H1 (cell line): ENCODE measurements around the gene YTHDC2. TPM values are rescaled to one million over a fixed set of nuclear protein-coding genes. Genes with fewer than 3 reads are reported as not detected.

Experiments
- CTCF ChIA-PET: fragments of 300-600 bp; sonication (Branson Sonifier 250); formaldehyde crosslinking; loops from one replicate; lab custom pipeline; 2021; ENCODE audit not compliant: partially characterized antibody; lab: Charles Lee
- POLR2A ChIA-PET: fragments of 300-600 bp; sonication (Branson Sonifier 250); formaldehyde crosslinking; loops from one replicate; lab custom pipeline; 2021; ENCODE audit warnings: inconsistent platforms; ENCODE audit not compliant: partially characterized antibody; lab: Charles Lee
- DNase-seq, 2 experiments: peaks; one replicate each; pipeline versions ENCODE4 v3.0.0 to v3.0.0-alpha.2; 2010 to 2022; ENCODE audit warnings: low spot score in 2 of 2, low read depth in 1 of 2, mixed read lengths in 1 of 2
- FAIRE-seq: peaks from 2 replicates; lab custom pipeline; 2011; peaks lifted over from hg19 to GRCh38; lab: Jason Lieb, UNC
- H2AFZ ChIP-seq: 2 replicates; pipeline ENCODE4 v1.8.1; 2012; ENCODE audit warnings: low read length, inconsistent platforms
- H2AK5ac ChIP-seq: 2 replicates; pipeline ENCODE4 v1.6.1; 2013; ENCODE audit warnings: low read depth, low read length
- H2BK120ac ChIP-seq: replicated peaks from 2 replicates; pipeline ENCODE3; 2013; ENCODE audit warnings: low read depth, low read length, inconsistent platforms
- H2BK12ac ChIP-seq: 2 replicates; pipeline ENCODE4 v1.6.1; 2013; ENCODE audit warnings: low read depth, low read length
- H2BK15ac ChIP-seq: 2 replicates; pipeline ENCODE4 v1.6.1; 2013; ENCODE audit warnings: low read length
- H2BK20ac ChIP-seq: 2 replicates; pipeline ENCODE4 v1.6.1; 2013; ENCODE audit warnings: low read length
- H2BK5ac ChIP-seq: 2 replicates; pipeline ENCODE4 v1.6.1; 2013; ENCODE audit warnings: low read depth, low read length
- H3K14ac ChIP-seq: 2 replicates; pipeline ENCODE4 v1.6.1; 2013; ENCODE audit warnings: inconsistent platforms; ENCODE audit not compliant: insufficient read length
- H3K18ac ChIP-seq: 2 replicates; pipeline ENCODE4 v1.6.1; 2013; ENCODE audit warnings: low read length; ENCODE audit errors: extremely low read depth
- H3K23ac ChIP-seq: 2 replicates; pipeline ENCODE4 v1.6.1; 2013; ENCODE audit warnings: inconsistent platforms; ENCODE audit not compliant: insufficient read length
- H3K23me2 ChIP-seq: 2 replicates; pipeline ENCODE4 v1.6.1; 2013; ENCODE audit warnings: low read depth, low read length
- H3K27ac ChIP-seq: 2 replicates; pipeline ENCODE4 v1.6.1; 2011; ENCODE audit warnings: low read depth, low read length, inconsistent platforms
- H3K27me3 ChIP-seq, 4 experiments: replicated peaks in 1 of 4; 1 replicate in 1 of 4; 2 replicates in 3 of 4; pipeline versions ENCODE4 v1.6.1 to v1.8.1; 2011 to 2013; ENCODE audit warnings: low read length in 3 of 4, mild to moderate bottlenecking in 3 of 4, inconsistent platforms in 2 of 4, mixed read lengths in 2 of 4, moderate library complexity in 1 of 4; ENCODE audit not compliant: control insufficient read depth in 3 of 4, insufficient read depth in 3 of 4; ENCODE audit errors: extremely low read depth in 1 of 4
- H3K36me3 ChIP-seq, 4 experiments: 2 replicates each; pipeline versions ENCODE4 v1.6.1 to v1.8.1; 2011 to 2013; ENCODE audit warnings: mild to moderate bottlenecking in 4 of 4, low read length in 3 of 4, moderate library complexity in 2 of 4, control low read depth in 1 of 4, inconsistent platforms in 1 of 4; ENCODE audit not compliant: insufficient read depth in 4 of 4, control insufficient read depth in 2 of 4
- H3K4ac ChIP-seq: replicated peaks from 2 replicates; pipeline ENCODE3; 2013; ENCODE audit warnings: low read length, low read depth, mixed read lengths, inconsistent platforms; ENCODE audit not compliant: insufficient read length
- H3K4me1 ChIP-seq, 4 experiments: replicated peaks in 1 of 4; 1 replicate in 1 of 4; 2 replicates in 3 of 4; pipeline versions ENCODE4 v1.6.1 to v1.8.1; 2011 to 2013; ENCODE audit warnings: low read length in 3 of 4, inconsistent platforms in 2 of 4, mixed read lengths in 1 of 4; ENCODE audit not compliant: insufficient read depth in 4 of 4, control insufficient read depth in 3 of 4
- H3K4me2 ChIP-seq, 2 experiments: 2 replicates each; pipeline versions ENCODE4 v1.6.1 to v1.8.1; 2011 to 2013; ENCODE audit warnings: low read depth in 2 of 2, low read length in 2 of 2, control low read depth in 1 of 2, inconsistent platforms in 1 of 2, mild to moderate bottlenecking in 1 of 2; ENCODE audit not compliant: insufficient read depth in 1 of 2
- H3K4me3 ChIP-seq, 4 experiments: fragments of 200-600, 300-600 bp in 1 of 4; sonication (generic), shearing (Covaris generic), sonication (Bioruptor Twin) in 1 of 4; 2 replicates each; pipeline versions ENCODE4 v1.5.1 to v1.8.1; 2011 to 2016; ENCODE audit warnings: low read length in 4 of 4, low read depth in 3 of 4, control low read depth in 2 of 4, inconsistent platforms in 2 of 4, mild to moderate bottlenecking in 2 of 4, mixed read lengths in 1 of 4, moderate library complexity in 1 of 4; ENCODE audit not compliant: insufficient read depth in 2 of 4; ENCODE audit errors: extremely low read depth in 1 of 4
- H3K56ac ChIP-seq: replicated peaks from 2 replicates; pipeline ENCODE3; 2013; ENCODE audit warnings: low read depth, mild to moderate bottlenecking, mixed read lengths, low read length, inconsistent platforms; ENCODE audit not compliant: insufficient read length
- H3K79me1 ChIP-seq: 2 replicates; pipeline ENCODE4 v1.6.1; 2013; ENCODE audit warnings: low read depth, low read length, control low read depth
- H3K79me2 ChIP-seq, 2 experiments: 2 replicates each; pipeline versions ENCODE4 v1.6.1 to v1.8.1; 2012 to 2013; ENCODE audit warnings: low read length in 2 of 2, mild to moderate bottlenecking in 2 of 2, inconsistent platforms in 1 of 2; ENCODE audit not compliant: insufficient read depth in 2 of 2, control insufficient read depth in 1 of 2
- H3K9ac ChIP-seq, 4 experiments: replicated peaks in 1 of 4; 1 replicate in 1 of 4; 2 replicates in 3 of 4; pipeline versions ENCODE4 v1.6.1 to v1.8.1; 2011 to 2013; ENCODE audit warnings: low read depth in 3 of 4, low read length in 3 of 4, control low read depth in 2 of 4, mild to moderate bottlenecking in 2 of 4, moderate library complexity in 2 of 4, inconsistent platforms in 1 of 4; ENCODE audit errors: extremely low read depth in 1 of 4
- H3K9me3 ChIP-seq, 2 experiments: 2 replicates each; pipeline versions ENCODE4 v1.6.1 to v1.8.1; 2012 to 2013; ENCODE audit warnings: mild to moderate bottlenecking in 2 of 2, moderate library complexity in 2 of 2, control low read depth in 1 of 2, inconsistent platforms in 1 of 2, low read depth in 1 of 2, low read length in 1 of 2, mixed read lengths in 1 of 2; ENCODE audit not compliant: insufficient read depth in 2 of 2
- H4K20me1 ChIP-seq, 2 experiments: replicated peaks in 1 of 2; 2 replicates each; pipeline versions ENCODE3 to v1.8.1; 2011 to 2013; ENCODE audit warnings: inconsistent platforms in 2 of 2, low read length in 2 of 2, mild to moderate bottlenecking in 1 of 2; ENCODE audit not compliant: insufficient read depth in 2 of 2, control insufficient read depth in 1 of 2
- H4K5ac ChIP-seq: 2 replicates; pipeline ENCODE4 v1.6.1; 2013; ENCODE audit warnings: low read length, low read depth, mixed read lengths, inconsistent platforms; ENCODE audit not compliant: insufficient read length
- H4K8ac ChIP-seq: 2 replicates; pipeline ENCODE4 v1.8.0; 2013; ENCODE audit warnings: mild to moderate bottlenecking, moderate library complexity, low read length, inconsistent platforms; ENCODE audit not compliant: insufficient read depth; ENCODE audit errors: extremely low read depth
- H4K91ac ChIP-seq: replicated peaks from 2 replicates; pipeline ENCODE3; 2013; ENCODE audit warnings: low read length, mixed read lengths, inconsistent platforms; ENCODE audit not compliant: insufficient read length
- CTCF ChIP-seq, 3 experiments: IDR thresholded peaks; 1 replicate in 2 of 3; 2 replicates in 1 of 3; pipeline versions ENCODE4 v1.5.1 to v1.6.1; 2011; ENCODE audit warnings: low read length in 3 of 3, mild to moderate bottlenecking in 3 of 3, inconsistent platforms in 2 of 3, low read depth in 1 of 3, moderate library complexity in 1 of 3; ENCODE audit not compliant: insufficient read depth in 1 of 3; ENCODE audit errors: control extremely low read depth in 1 of 3
- EZH2 ChIP-seq: fragments of 200-600 bp; sonication (generic); IDR thresholded peaks from 2 replicates; pipeline ENCODE4 v1.7.1; 2012; ENCODE audit warnings: low read depth, mild to moderate bottlenecking, moderate library complexity, low read length, inconsistent platforms; ENCODE audit not compliant: severe bottlenecking
- GABPA ChIP-seq: IDR thresholded peaks from 2 replicates; pipeline ENCODE4 v1.6.1; 2011; ENCODE audit warnings: mild to moderate bottlenecking, low read length, moderate library complexity, borderline replicate concordance; ENCODE audit not compliant: insufficient read depth
- NANOG ChIP-seq: IDR thresholded peaks from 2 replicates; pipeline ENCODE4 v1.6.1; 2011; ENCODE audit warnings: low read length, low read depth, mild to moderate bottlenecking, inconsistent platforms; ENCODE audit not compliant: insufficient read depth, poor library complexity, severe bottlenecking
- POLR2A ChIP-seq, 2 experiments: IDR thresholded peaks; 1 replicate in 1 of 2; 2 replicates in 1 of 2; pipeline ENCODE4 v1.6.1; 2011; ENCODE audit warnings: low read depth in 2 of 2, low read length in 2 of 2, mild to moderate bottlenecking in 2 of 2; ENCODE audit errors: control extremely low read depth in 1 of 2
- RBBP5 ChIP-seq: IDR thresholded peaks from 2 replicates; pipeline ENCODE4 v1.7.1; 2012; ENCODE audit warnings: low read depth, mild to moderate bottlenecking, inconsistent platforms, low read length, moderate library complexity, borderline replicate concordance
- RFX5 ChIP-seq: IDR thresholded peaks from 2 replicates; pipeline ENCODE4 v1.6.1; 2011; ENCODE audit warnings: low read depth, low read length, improper control_type of control experiment, borderline replicate concordance
- RXRA ChIP-seq: IDR thresholded peaks from 2 replicates; pipeline ENCODE4 v1.6.1; 2011; ENCODE audit warnings: low read depth, mild to moderate bottlenecking, low read length, moderate library complexity; ENCODE audit not compliant: insufficient read depth
- SAP30 ChIP-seq: fragments of 300-600 bp; sonication (generic); IDR thresholded peaks from 2 replicates; pipeline ENCODE4 v1.7.1; 2012; ENCODE audit warnings: low read length, moderate library complexity, mild to moderate bottlenecking, inconsistent platforms; ENCODE audit not compliant: insufficient read depth, insufficient replicate concordance
- SP1 ChIP-seq: IDR thresholded peaks from 2 replicates; pipeline ENCODE4 v1.6.1; 2011; ENCODE audit warnings: low read depth, low read length
- TEAD4 ChIP-seq: IDR thresholded peaks from 2 replicates; pipeline ENCODE4 v1.6.1; 2012; ENCODE audit warnings: low read depth, low read length, inconsistent platforms, mixed read lengths
- whole genome bisulfite sequencing, 2 experiments: shearing (Covaris generic) in 1 of 2; methylation state at CpG; one replicate each; pipeline versions ENCODE4 v1.1.6 to v1.1.7; 2013 to 2015; ENCODE audit warnings: low lambda C conversion rate in 2 of 2, mixed read lengths in 2 of 2, inconsistent platforms in 1 of 2, low coverage in 1 of 2, missing lambda C conversion rate in 1 of 2; ENCODE audit not compliant: insufficient replicate concordance in 2 of 2, insufficient coverage in 1 of 2, insufficient read length in 1 of 2; ENCODE audit errors: extremely low coverage in 1 of 2, missing lambda C conversion rate in 1 of 2; 5-methylcytosine and 5-hydroxymethylcytosine counted together
- polyA plus RNA-seq, 7 experiments: library from polyadenylated mRNA; depleted of rRNA in 3 of 7; stranded (reverse) in 5 of 7; unstranded in 2 of 7; fragments of >200 nt in 5 of 7; fragments of 200-250 nt in 2 of 7; gene quantifications; 1 replicate in 5 of 7; 2 replicates in 1 of 7; 4 replicates in 1 of 7; pipeline versions ENCODE4 v1.2.1 to v1.2.3, GENCODE V29; 2011 to 2013; ENCODE audit warnings: missing spikeins in 2 of 7, mixed read lengths in 2 of 7
- total RNA-seq: library from RNA; stranded (reverse); fragmentation: NEBNext Ultra II Directional; extraction: Animal tissue kit (Norgen Biotek cat#: 25700); gene quantifications from 2 replicates; pipeline ENCODE4 v1.2.1, GENCODE V29; 2021

YTHDC2 gene
- total and polyA plus RNA-seq, 2 of the 8 experiments (the other 6 are each of a cell fraction or from before 2014, with no cell fraction given), result 4.3 to 20.1 TPM

- ChIA-PET CTCF (interaction anchor here (1.0 to 1.5 kb wide), 2 partner anchors 10 to 113 kb away, joined by 3 to 4 read pairs; no protein-coding TSS in a partner anchor), POLR2A (no interaction called here)
- Histone ChIP-seq H3K27me3 (peaks cover 0 to 21% (median 18%) of the 10 kb centered on the region in 4 experiments; a peak in 6 of 7 replicates), H4K91ac (no peak overlapping the region), H3K23ac (no peak overlapping the region), H3K36me3 (no peaks in the 10 kb centered on the region), H4K20me1 (no peaks in the 10 kb centered on the region), H3K9me3 (peaks cover 21 to 23% of the 10 kb centered on the region in 2 experiments), H4K8ac (no peak overlapping the region), H3K79me2 (no peaks in the 10 kb centered on the region), H2BK15ac (no peak overlapping the region), H2BK120ac (no peak overlapping the region), H2BK5ac (no peak overlapping the region), H3K4me3 (no peak overlapping the region), H3K79me1 (no peaks in the 10 kb centered on the region), H3K23me2 (peaks cover 12% of the 10 kb centered on the region; the same call in 1 of the 2 replicates), H2BK12ac (no peak overlapping the region), H4K5ac (no peak overlapping the region), H3K56ac (no peak overlapping the region), H2AFZ (no peak overlapping the region), H2AK5ac (no peak overlapping the region), H3K9ac (no peak overlapping the region), H3K4ac (no peak overlapping the region), H3K4me1 (peaks cover 0 to 4% (median 0%) of the 10 kb centered on the region in 4 experiments; a peak in 1 of 7 replicates), H3K18ac (no peak overlapping the region), H3K4me2 (no peak overlapping the region), H3K14ac (no peak overlapping the region), H3K27ac (no peak overlapping the region), H2BK20ac (no peak overlapping the region)
- WGBS, 2 experiments, result 90% methylated on average over 2 of the region's 2 CpGs; no CpG with 5 or more reads in 1 of the 2 experiments
- DNase-seq, result no peak
- FAIRE-seq, result no peak
- TF ChIP-seq POLR2A (IDR thresholded peaks at IDR 0.05; ENCODE audit: control extremely low read depth in 1 of 2, low read depth in 2 of 2, low read length in 2 of 2) (no peak), GABPA (no peak), TEAD4 (no peak), CTCF (IDR thresholded peaks at IDR 0.05; ENCODE audit: control extremely low read depth in 1 of 3, insufficient read depth in 1 of 3, low read depth in 1 of 3, low read length in 3 of 3) (no peak), SAP30 (no peak), RBBP5 (no peak), RFX5 (no peak), NANOG (no peak), SP1 (no peak), RXRA (no peak), EZH2 (no peak)
Measured at GRCh38 chr5:113491022-113491421, 22.5 kb upstream of the YTHDC2 start.
